ENCODE results near the gene GPN1.
"Not testable (repeated sequence)": the region's sequence is repeated elsewhere in the genome, so short reads cannot be mapped to it uniquely, and the experiment has no call there.

Gene GPN1

DNA sequence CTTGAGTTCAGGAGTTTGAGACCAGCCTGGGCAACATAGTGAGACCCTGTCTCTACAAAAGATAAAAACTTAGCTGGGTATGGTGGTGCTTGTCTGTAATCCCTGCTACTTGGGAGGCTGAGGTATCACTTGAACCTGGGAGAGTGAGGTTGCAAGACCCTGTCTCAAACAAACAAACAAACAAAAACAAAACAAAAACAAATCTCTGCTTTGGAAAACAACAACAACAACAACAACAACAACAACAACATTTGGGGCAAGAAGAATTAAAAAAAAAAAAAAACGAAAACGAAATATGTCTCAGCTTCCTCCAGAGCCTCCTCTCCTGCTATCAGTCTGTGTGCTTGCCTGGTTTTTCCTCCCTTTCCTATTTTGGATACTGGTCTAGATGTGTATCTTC, 51.7 kb downstream of the GPN1 start:
- H3K4me3 ChIP-seq (replicated peaks; ENCODE audit: low read depth, low read length), result no peak overlapping the region
- TF ChIP-seq, protein P1, sequence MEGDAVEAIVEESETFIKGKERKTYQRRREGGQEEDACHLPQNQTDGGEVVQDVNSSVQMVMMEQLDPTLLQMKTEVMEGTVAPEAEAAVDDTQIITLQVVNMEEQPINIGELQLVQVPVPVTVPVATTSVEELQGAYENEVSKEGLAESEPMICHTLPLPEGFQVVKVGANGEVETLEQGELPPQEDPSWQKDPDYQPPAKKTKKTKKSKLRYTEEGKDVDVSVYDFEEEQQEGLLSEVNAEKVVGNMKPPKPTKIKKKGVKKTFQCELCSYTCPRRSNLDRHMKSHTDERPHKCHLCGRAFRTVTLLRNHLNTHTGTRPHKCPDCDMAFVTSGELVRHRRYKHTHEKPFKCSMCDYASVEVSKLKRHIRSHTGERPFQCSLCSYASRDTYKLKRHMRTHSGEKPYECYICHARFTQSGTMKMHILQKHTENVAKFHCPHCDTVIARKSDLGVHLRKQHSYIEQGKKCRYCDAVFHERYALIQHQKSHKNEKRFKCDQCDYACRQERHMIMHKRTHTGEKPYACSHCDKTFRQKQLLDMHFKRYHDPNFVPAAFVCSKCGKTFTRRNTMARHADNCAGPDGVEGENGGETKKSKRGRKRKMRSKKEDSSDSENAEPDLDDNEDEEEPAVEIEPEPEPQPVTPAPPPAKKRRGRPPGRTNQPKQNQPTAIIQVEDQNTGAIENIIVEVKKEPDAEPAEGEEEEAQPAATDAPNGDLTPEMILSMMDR (IDR thresholded peaks at IDR 0.05; ENCODE audit: low read length, missing control alignments), result no peak
- DNase-seq (ENCODE audit: low read depth), result no peak

- H3K4me3 ChIP-seq (replicated peaks; ENCODE audit: low read depth, low read length), result no peak overlapping the region
- TF ChIP-seq, protein P1 (IDR thresholded peaks at IDR 0.05; ENCODE audit: low read length, missing control alignments), result no peak
- DNase-seq (ENCODE audit: low read depth), result peak; percentile 48
Observed at GRCh38 chr2:27681841-27682240, 53.0 kb downstream of the GPN1 start.

DNA sequence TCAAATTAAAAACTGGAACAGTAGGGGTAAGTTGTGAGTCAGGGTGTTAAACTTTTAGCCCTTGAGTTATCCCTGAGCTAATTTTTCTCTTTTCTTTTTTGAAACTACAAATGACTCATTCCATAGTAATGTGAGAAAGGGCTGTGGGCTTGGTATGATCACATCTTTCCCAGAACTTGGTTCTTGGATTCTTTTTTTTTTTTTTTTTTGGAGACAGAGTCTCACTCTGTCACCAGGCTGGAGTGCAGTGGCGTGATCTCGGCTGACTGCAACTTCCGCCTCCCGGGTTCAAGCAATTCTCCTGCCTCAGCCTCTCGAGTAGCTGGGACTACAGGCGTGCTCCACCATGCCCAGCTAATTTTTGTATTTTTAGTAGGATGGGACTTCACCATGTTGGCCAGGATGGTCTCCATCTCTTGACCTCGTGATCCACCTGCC, 53.5 kb downstream of the GPN1 start:
- peak; percentile 88 for DNase-seq (ENCODE audit: low read depth)

DNA sequence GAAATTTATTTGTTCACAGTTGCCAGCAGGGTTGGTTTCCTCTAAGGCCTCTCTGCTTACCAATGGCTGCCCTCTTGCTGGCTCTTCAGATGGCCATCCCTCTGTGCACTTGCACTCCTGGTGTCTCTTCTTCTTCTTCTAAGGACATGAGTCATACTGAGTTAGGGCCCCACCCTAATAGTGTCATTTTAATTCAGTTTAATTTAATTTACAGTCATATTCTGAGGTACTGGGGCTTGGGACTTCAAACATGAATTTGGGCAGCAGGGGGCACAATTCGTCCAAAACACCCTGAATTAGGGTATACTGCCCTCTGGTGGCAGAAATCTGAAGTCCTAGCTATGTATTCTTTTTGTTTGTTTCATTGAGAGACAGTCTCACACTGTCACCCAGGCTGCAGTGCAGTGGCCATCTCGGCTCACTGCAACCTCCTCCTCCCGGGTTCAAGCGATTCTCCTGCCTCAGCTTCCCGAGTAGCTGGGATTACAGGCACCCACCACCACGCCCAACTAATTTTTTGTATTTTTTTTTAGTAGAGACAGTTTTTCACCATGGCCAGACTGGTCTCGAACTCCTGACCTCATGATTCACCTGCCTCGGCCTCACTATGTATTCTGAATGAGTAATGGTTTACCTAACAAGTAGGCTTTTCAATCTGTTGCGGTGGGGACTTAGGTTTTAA, 54.7 kb downstream of the GPN1 start:
- peak; percentile 96 for DNase-seq (ENCODE audit: low read depth)
- H3K4me3 ChIP-seq (replicated peaks; ENCODE audit: low read depth, low read length), result no peak overlapping the region
- TF ChIP-seq, protein P1 (IDR thresholded peaks at IDR 0.05; ENCODE audit: low read length, missing control alignments), result peak; percentile 90

More for the DNA sequence above, 53.5 kb downstream of the GPN1 start:
- H3K4me3 ChIP-seq (replicated peaks; ENCODE audit: low read depth, low read length), result not testable (repeated sequence)

GRCh38 chr2:27685006-27685405, 56.2 kb downstream of the GPN1 start:
- not testable (repeated sequence) for DNase-seq (ENCODE audit: low read depth); H3K4me3 ChIP-seq (replicated peaks; ENCODE audit: low read depth, low read length)

GRCh38 chr2:27685577-27685976, 56.7 kb downstream of the GPN1 start:
- TF ChIP-seq, protein P1 (IDR thresholded peaks at IDR 0.05; ENCODE audit: low read length, missing control alignments), result no peak
- no peak for DNase-seq (ENCODE audit: low read depth)
- H3K4me3 ChIP-seq (replicated peaks; ENCODE audit: low read depth, low read length), result no peak overlapping the region

DNA sequence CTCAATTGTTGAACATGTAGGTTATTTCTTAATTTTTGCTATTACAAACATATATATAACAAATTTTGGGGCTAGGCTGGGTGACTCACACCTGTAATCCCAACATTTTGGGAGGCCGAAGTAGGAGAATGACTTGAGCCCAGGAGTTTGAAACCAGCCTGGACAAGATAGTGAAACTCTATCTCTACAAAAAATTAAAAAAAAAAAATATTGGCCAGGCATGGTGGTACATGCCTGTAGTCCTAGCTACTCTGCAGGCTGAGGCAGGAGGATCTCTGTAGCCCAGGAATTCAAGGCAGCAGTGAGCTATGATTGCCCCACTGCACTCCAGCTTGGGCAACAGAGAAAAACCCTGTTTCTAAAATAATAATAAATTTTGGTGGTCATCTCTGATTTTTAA, 58.4 kb downstream of the GPN1 start:
- TF ChIP-seq, protein P1 (IDR thresholded peaks at IDR 0.05; ENCODE audit: low read length, missing control alignments), result no peak
- H3K4me3 ChIP-seq (replicated peaks; ENCODE audit: low read depth, low read length), result no peak overlapping the region
- no peak for DNase-seq (ENCODE audit: low read depth)

- DNase-seq (ENCODE audit: low read depth), result no peak
- TF ChIP-seq, protein P1 (IDR thresholded peaks at IDR 0.05; ENCODE audit: low read length, missing control alignments), result no peak
- H3K4me3 ChIP-seq (replicated peaks; ENCODE audit: low read depth, low read length), result no peak overlapping the region
Observed at GRCh38 chr2:27689424-27689823, 60.6 kb downstream of the GPN1 start.
